Vagina (tissue), 2 donors: ENCODE results near the gene DOK6. TPM values are rescaled to one million over a fixed set of nuclear protein-coding genes. Genes with fewer than 3 reads are reported as not detected.

Experiments used
- DNase-seq, 2 donors: peaks; one replicate each; pipeline ENCODE4 v3.0.0-alpha.2; 2017; ENCODE audit errors: extremely low spot score in 2 of 2
- H3K27ac ChIP-seq: fragments of 200-600 bp; sonication (generic); one replicate; pipeline ENCODE4 v1.5.1; 2019
- H3K27me3 ChIP-seq: fragments of 200-600 bp; sonication (generic); one replicate; pipeline ENCODE4 v1.5.1; 2019
- H3K36me3 ChIP-seq, 2 donors: fragments of 200-600 bp; sonication (generic); one replicate each; pipeline ENCODE4 v1.5.1; 2017 to 2019
- H3K4me1 ChIP-seq: fragments of 200-600 bp; sonication (generic); one replicate; pipeline ENCODE4 v1.5.1; 2019
- H3K4me3 ChIP-seq, 2 donors: fragments of 200-600 bp; sonication (generic); 1 replicate in 1 of 2; 2 replicates in 1 of 2; pipeline ENCODE4 v1.5.1; 2016 to 2019
- H3K9me3 ChIP-seq: fragments of 200-600 bp; sonication (generic); one replicate; pipeline ENCODE4 v1.5.1; 2019
- CTCF ChIP-seq, 3 experiments: fragments of 450-650 bp in 2 of 3; fragments of 200-600 bp in 1 of 3; sonication (generic) in 1 of 3; IDR thresholded peaks; one replicate each; pipeline ENCODE4 v1.5.1; 2017 to 2019; ENCODE audit warnings: antibody characterized with exemption in 3 of 3, mild to moderate bottlenecking in 2 of 3, moderate library complexity in 2 of 3
- POLR2A ChIP-seq, 2 donors: fragments of 450-650 bp; IDR thresholded peaks; one replicate each; pipeline ENCODE4 v1.6.1; 2017; ENCODE audit warnings: antibody characterized with exemption in 2 of 2, mild to moderate bottlenecking in 2 of 2, moderate library complexity in 2 of 2
- POLR2AphosphoS5 ChIP-seq, 2 donors: sonication (generic); formaldehyde crosslinking; IDR thresholded peaks; one replicate each; pipeline ENCODE4 v1.9.0; 2017; ENCODE audit warnings: antibody characterized with exemption in 2 of 2, mild to moderate bottlenecking in 2 of 2, low read depth in 1 of 2; ENCODE audit not compliant: insufficient read depth in 1 of 2
- intact Hi-C: fragments of 100-400 bp; cut with DNase I; formaldehyde crosslinking; loops from one replicate; pipeline ENCODE4 v1.15.1; 2023
- total RNA-seq: library from RNA; depleted of rRNA; stranded (reverse); fragments of >200 nt; gene quantifications from one replicate; pipeline ENCODE4 v1.2.3, GENCODE V29; 2016

The DOK6 gene
- total RNA-seq, 1 donor from 2014 or later, result 1.2 TPM

GRCh38 chr18:69715191-69715795, 314.6 kb downstream of the DOK6 start:
- intact Hi-C loops, result no loop called here
- no peak for DNase-seq
- Histone ChIP-seq H3K4me3 (no peak overlapping the region), H3K36me3 (no peaks in the 10 kb centered on the region), H3K27me3 (no peaks in the 10 kb centered on the region), H3K4me1 (no peaks in the 10 kb centered on the region), H3K9me3 (peaks cover 16% of the 10 kb centered on the region), H3K27ac (no peak overlapping the region)
- TF ChIP-seq CTCF (IDR thresholded peaks at IDR 0.05) (no peak), POLR2A (IDR thresholded peaks at IDR 0.05) (no peak), POLR2AphosphoS5 (IDR thresholded peaks at IDR 0.05; ENCODE audit: insufficient read depth in 1 of 2, low read depth in 1 of 2) (no peak)

- Histone ChIP-seq H3K4me1 (no peaks in the 10 kb centered on the region), H3K27ac (no peak overlapping the region), H3K27me3 (no peaks in the 10 kb centered on the region), H3K36me3 (no peaks in the 10 kb centered on the region), H3K9me3 (peaks cover 16% of the 10 kb centered on the region), H3K4me3 (no peak overlapping the region)
- DNase-seq, result no peak
- intact Hi-C loops, result no loop called here
- TF ChIP-seq POLR2AphosphoS5 (IDR thresholded peaks at IDR 0.05; ENCODE audit: insufficient read depth in 1 of 2, low read depth in 1 of 2) (no peak), CTCF (IDR thresholded peaks at IDR 0.05) (no peak), POLR2A (IDR thresholded peaks at IDR 0.05) (no peak)
Measured at GRCh38 chr18:69717586-69717985, 316.9 kb downstream of the DOK6 start.

GRCh38 chr18:69718912-69719547, 318.3 kb downstream of the DOK6 start:
- Histone ChIP-seq H3K27ac (no peak overlapping the region), H3K4me3 (no peak overlapping the region), H3K4me1 (no peaks in the 10 kb centered on the region), H3K9me3 (peaks cover 16% of the 10 kb centered on the region), H3K36me3 (no peaks in the 10 kb centered on the region), H3K27me3 (no peaks in the 10 kb centered on the region)
- DNase-seq, result no peak
- intact Hi-C loops, result no loop called here
- TF ChIP-seq CTCF (IDR thresholded peaks at IDR 0.05) (no peak), POLR2AphosphoS5 (IDR thresholded peaks at IDR 0.05; ENCODE audit: insufficient read depth in 1 of 2, low read depth in 1 of 2) (no peak), POLR2A (IDR thresholded peaks at IDR 0.05) (no peak)

GRCh38 chr18:69720422-69720821, 319.7 kb downstream of the DOK6 start:
- H3K27ac ChIP-seq, result no peak overlapping the region

More at GRCh38 chr18:69720422-69720821, 319.7 kb downstream of the DOK6 start:
- no peak for TF ChIP-seq POLR2AphosphoS5 (IDR thresholded peaks at IDR 0.05; ENCODE audit: insufficient read depth in 1 of 2, low read depth in 1 of 2)
- TF ChIP-seq CTCF (IDR thresholded peaks at IDR 0.05), result no peak
- TF ChIP-seq POLR2A (IDR thresholded peaks at IDR 0.05), result no peak
- Histone ChIP-seq H3K4me1 (no peaks in the 10 kb centered on the region), H3K27me3 (no peaks in the 10 kb centered on the region), H3K4me3 (no peak overlapping the region), H3K36me3 (no peaks in the 10 kb centered on the region), H3K9me3 (peaks cover 16% of the 10 kb centered on the region)
- DNase-seq, result no peak
- intact Hi-C loops, result no loop called here
